ENCODE measurements around the gene RIMBP2. TPM values are rescaled to one million over a fixed set of nuclear protein-coding genes. Genes with fewer than 3 reads are reported as not detected.

Gene RIMBP2
- total RNA-seq, 1 donor from 2014 or later, result 0.25 TPM

GRCh38 chr12:130712346-130713065 lies 3.6 kb downstream of the RIMBP2 start:
- Histone ChIP-seq H3K27me3 (no peaks in the 10 kb centered on the region), H3K4me3 (no peak overlapping the region), H3K4me1 (peaks cover 38% of the 10 kb centered on the region), H3K27ac (no peak overlapping the region), H3K9me3 (no peaks in the 10 kb centered on the region), H3K36me3 (no peaks in the 10 kb centered on the region)
- DNase-seq (ENCODE audit: extremely low spot score in 2 of 2), result no peak
- no peak for TF ChIP-seq POLR2AphosphoS5 (IDR thresholded peaks at IDR 0.05; ENCODE audit: insufficient read depth in 1 of 2, low read depth in 1 of 2)
- no peak for TF ChIP-seq POLR2A (IDR thresholded peaks at IDR 0.05)
- no peak for TF ChIP-seq CTCF (IDR thresholded peaks at IDR 0.05)
- intact Hi-C loops (cut with DNase I), result no loop called here

GRCh38 chr12:130711756-130712155 lies 4.3 kb downstream of the RIMBP2 start:
- intact Hi-C loops (cut with DNase I), result no loop called here
- DNase-seq (ENCODE audit: extremely low spot score in 2 of 2), result no peak

GRCh38 chr12:130710733-130711080 lies 5.4 kb downstream of the RIMBP2 start:
- no peaks in the 10 kb centered on the region for H3K27me3 ChIP-seq
- H3K9me3 ChIP-seq, result no peaks in the 10 kb centered on the region
- no peak overlapping the region for H3K27ac ChIP-seq
- TF ChIP-seq POLR2AphosphoS5 (IDR thresholded peaks at IDR 0.05; ENCODE audit: insufficient read depth in 1 of 2, low read depth in 1 of 2) (no peak), CTCF (IDR thresholded peaks at IDR 0.05) (no peak)
- intact Hi-C loops (cut with DNase I), result no loop called here
- DNase-seq (ENCODE audit: extremely low spot score in 2 of 2), result no peak
- no peaks in the 10 kb centered on the region for H3K36me3 ChIP-seq
- peaks cover 26% of the 10 kb centered on the region for H3K4me1 ChIP-seq
- H3K4me3 ChIP-seq, result no peak overlapping the region

More at GRCh38 chr12:130711756-130712155, 4.3 kb downstream of the RIMBP2 start:
- Histone ChIP-seq H3K4me1 (peaks cover 32% of the 10 kb centered on the region), H3K27ac (no peak overlapping the region), H3K4me3 (no peak overlapping the region), H3K9me3 (no peaks in the 10 kb centered on the region), H3K27me3 (no peaks in the 10 kb centered on the region), H3K36me3 (no peaks in the 10 kb centered on the region)
- TF ChIP-seq POLR2AphosphoS5 (IDR thresholded peaks at IDR 0.05; ENCODE audit: insufficient read depth in 1 of 2, low read depth in 1 of 2), result no peak
- TF ChIP-seq CTCF (IDR thresholded peaks at IDR 0.05), result no peak
- TF ChIP-seq POLR2A (IDR thresholded peaks at IDR 0.05), result no peak

- intact Hi-C loops (cut with DNase I), result no loop called here
- no peak for DNase-seq (ENCODE audit: extremely low spot score in 2 of 2)
- H3K36me3 ChIP-seq, result no peaks in the 10 kb centered on the region
- H3K27me3 ChIP-seq, result no peaks in the 10 kb centered on the region
- peaks cover 21% of the 10 kb centered on the region for H3K4me1 ChIP-seq
- TF ChIP-seq CTCF (IDR thresholded peaks at IDR 0.05), result no peak
- no peak for TF ChIP-seq POLR2A (IDR thresholded peaks at IDR 0.05)
- TF ChIP-seq POLR2AphosphoS5 (IDR thresholded peaks at IDR 0.05; ENCODE audit: insufficient read depth in 1 of 2, low read depth in 1 of 2), result no peak
- no peak overlapping the region for H3K27ac ChIP-seq
- no peak overlapping the region for H3K4me3 ChIP-seq
- no peaks in the 10 kb centered on the region for H3K9me3 ChIP-seq
These were observed 5.9 kb downstream of the RIMBP2 start for GRCh38 chr12:130709971-130710732.

Data from vagina (tissue), 2 donors.